Breast epithelium (tissue), 3 donors: ENCODE results near the gene IGDCC3.

ENCODE experiments used
- CTCF ChIP-seq, 3 donors: fragments of 450-650 bp; IDR thresholded peaks; one replicate each; pipeline ENCODE4 v1.5.1; 2016 to 2017; ENCODE audit warnings: antibody characterized with exemption in 3 of 3, mild to moderate bottlenecking in 3 of 3, moderate library complexity in 3 of 3
- POLR2A ChIP-seq: fragments of 450-650 bp; IDR thresholded peaks from one replicate; pipeline ENCODE4 v1.6.1; 2016; ENCODE audit warnings: antibody characterized with exemption, mild to moderate bottlenecking, moderate library complexity
- POLR2AphosphoS5 ChIP-seq, 3 donors: sonication (generic); formaldehyde crosslinking; IDR thresholded peaks; one replicate each; pipeline ENCODE4 v1.6.1; 2017; ENCODE audit warnings: antibody characterized with exemption in 3 of 3

- TF ChIP-seq POLR2A (no peak), CTCF (IDR thresholded peaks at IDR 0.05) (no peak), POLR2AphosphoS5 (IDR thresholded peaks at IDR 0.05) (no peak)
Measured at GRCh38 chr15:65379986-65380385, 2.2 kb upstream of the IGDCC3 start.
